Measurements from ENCODE around the gene MEIS1. TPM values are rescaled to one million over a fixed set of nuclear protein-coding genes. Genes with fewer than 3 reads are reported as not detected.

MEIS1 gene
- total and polyA plus RNA-seq, 2 donors (not counting 1 experiment from before 2014, with no cell fraction given), result 48.3 to 139 TPM

GRCh38 chr2:66463206-66463755 lies 28.4 kb downstream of the MEIS1 start:
- no peaks in the 10 kb centered on the region for H3K27me3 ChIP-seq (ENCODE audit: control insufficient read depth, insufficient read depth, low read length)
- H3K4me3 ChIP-seq (replicated peaks in 1 of 4; ENCODE audit: control extremely low read depth in 1 of 4, insufficient read depth in 1 of 4, low read depth in 3 of 4, low read length in 4 of 4), result no peak overlapping the region
- peaks cover 8% of the 10 kb centered on the region for H3K36me3 ChIP-seq (ENCODE audit: control insufficient read depth, insufficient read depth, low read length)
- H3K4me1 ChIP-seq (ENCODE audit: control insufficient read depth, extremely low read depth, insufficient read depth, low read length), result peaks cover 13% of the 10 kb centered on the region
- H3K4me2 ChIP-seq (ENCODE audit: extremely low read depth, insufficient read depth, low read length), result no peak overlapping the region
- H3K27ac ChIP-seq (ENCODE audit: insufficient read depth, low read length), result no peak overlapping the region
- no peak for DNase-seq (ENCODE audit: low read depth in 2 of 2)
- no peaks in the 10 kb centered on the region for H4K20me1 ChIP-seq (ENCODE audit: control insufficient read depth, extremely low read depth, insufficient read depth, low read length)
- TF ChIP-seq, protein P1, sequence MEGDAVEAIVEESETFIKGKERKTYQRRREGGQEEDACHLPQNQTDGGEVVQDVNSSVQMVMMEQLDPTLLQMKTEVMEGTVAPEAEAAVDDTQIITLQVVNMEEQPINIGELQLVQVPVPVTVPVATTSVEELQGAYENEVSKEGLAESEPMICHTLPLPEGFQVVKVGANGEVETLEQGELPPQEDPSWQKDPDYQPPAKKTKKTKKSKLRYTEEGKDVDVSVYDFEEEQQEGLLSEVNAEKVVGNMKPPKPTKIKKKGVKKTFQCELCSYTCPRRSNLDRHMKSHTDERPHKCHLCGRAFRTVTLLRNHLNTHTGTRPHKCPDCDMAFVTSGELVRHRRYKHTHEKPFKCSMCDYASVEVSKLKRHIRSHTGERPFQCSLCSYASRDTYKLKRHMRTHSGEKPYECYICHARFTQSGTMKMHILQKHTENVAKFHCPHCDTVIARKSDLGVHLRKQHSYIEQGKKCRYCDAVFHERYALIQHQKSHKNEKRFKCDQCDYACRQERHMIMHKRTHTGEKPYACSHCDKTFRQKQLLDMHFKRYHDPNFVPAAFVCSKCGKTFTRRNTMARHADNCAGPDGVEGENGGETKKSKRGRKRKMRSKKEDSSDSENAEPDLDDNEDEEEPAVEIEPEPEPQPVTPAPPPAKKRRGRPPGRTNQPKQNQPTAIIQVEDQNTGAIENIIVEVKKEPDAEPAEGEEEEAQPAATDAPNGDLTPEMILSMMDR (conservative IDR thresholded peaks at IDR 0.05 in 1 of 2, IDR thresholded peaks at IDR 0.05 in 1 of 2; ENCODE audit: low read depth in 1 of 2, low read length in 2 of 2), result no peak
- TF ChIP-seq EZH2 (IDR thresholded peaks at IDR 0.05; ENCODE audit: low read length, missing control alignments), result no peak
- H3K9ac ChIP-seq (ENCODE audit: insufficient read depth, low read length), result no peak overlapping the region
- no peak overlapping the region for H2AFZ ChIP-seq (ENCODE audit: low read length)
- no peaks in the 10 kb centered on the region for H3K9me3 ChIP-seq (ENCODE audit: control insufficient read depth, insufficient read depth, low read depth, low read length)
- H3K79me2 ChIP-seq (ENCODE audit: control insufficient read depth, insufficient read depth, low read length), result peaks cover 71% of the 10 kb centered on the region

- H3K9me3 ChIP-seq (ENCODE audit: control insufficient read depth, insufficient read depth, low read depth, low read length), result no peaks in the 10 kb centered on the region
- H3K4me1 ChIP-seq (ENCODE audit: control insufficient read depth, extremely low read depth, insufficient read depth, low read length), result peaks cover 13% of the 10 kb centered on the region
- no peak overlapping the region for H2AFZ ChIP-seq (ENCODE audit: low read length)
- H3K27me3 ChIP-seq (ENCODE audit: control insufficient read depth, insufficient read depth, low read length), result no peaks in the 10 kb centered on the region
- H3K4me2 ChIP-seq (ENCODE audit: extremely low read depth, insufficient read depth, low read length), result no peak overlapping the region
- no peak overlapping the region for H3K4me3 ChIP-seq (replicated peaks in 1 of 4; ENCODE audit: control extremely low read depth in 1 of 4, insufficient read depth in 1 of 4, low read depth in 3 of 4, low read length in 4 of 4)
- no peak overlapping the region for H3K9ac ChIP-seq (ENCODE audit: insufficient read depth, low read length)
- no peak for TF ChIP-seq EZH2 (IDR thresholded peaks at IDR 0.05; ENCODE audit: low read length, missing control alignments)
- TF ChIP-seq, protein P1 (conservative IDR thresholded peaks at IDR 0.05 in 1 of 2, IDR thresholded peaks at IDR 0.05 in 1 of 2; ENCODE audit: low read depth in 1 of 2, low read length in 2 of 2), result no peak
- peaks cover 6% of the 10 kb centered on the region for H3K36me3 ChIP-seq (ENCODE audit: control insufficient read depth, insufficient read depth, low read length)
- DNase-seq (ENCODE audit: low read depth in 2 of 2), result no peak
- peaks cover 68% of the 10 kb centered on the region for H3K79me2 ChIP-seq (ENCODE audit: control insufficient read depth, insufficient read depth, low read length)
- H3K27ac ChIP-seq (ENCODE audit: insufficient read depth, low read length), result no peak overlapping the region
- no peaks in the 10 kb centered on the region for H4K20me1 ChIP-seq (ENCODE audit: control insufficient read depth, extremely low read depth, insufficient read depth, low read length)
These were observed 30.2 kb downstream of the MEIS1 start for GRCh38 chr2:66464930-66465637.

DNA sequence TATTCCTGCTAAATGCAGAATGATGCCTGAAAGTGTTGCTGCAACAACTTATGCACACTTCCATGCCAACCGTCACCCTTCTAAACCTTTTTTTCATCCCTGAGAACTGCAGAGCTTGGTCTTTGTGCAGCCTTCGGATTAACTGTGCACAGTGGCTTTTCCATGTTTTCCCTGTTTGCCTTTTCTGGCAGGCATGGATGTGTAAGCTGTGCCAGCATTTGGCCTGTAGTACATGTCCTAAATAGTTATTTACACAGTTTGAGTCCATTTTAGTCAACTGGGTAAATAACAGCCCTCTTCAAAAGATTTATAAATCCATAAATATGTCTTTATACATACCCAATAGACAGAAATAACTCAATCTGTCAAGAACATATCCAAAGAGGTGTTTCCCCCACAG lies 31.5 kb downstream of the MEIS1 start:
- H3K36me3 ChIP-seq (ENCODE audit: control insufficient read depth, insufficient read depth, low read length), result peaks cover 8% of the 10 kb centered on the region
- peaks cover 72% of the 10 kb centered on the region for H3K79me2 ChIP-seq (ENCODE audit: control insufficient read depth, insufficient read depth, low read length)
- no peaks in the 10 kb centered on the region for H3K9me3 ChIP-seq (ENCODE audit: control insufficient read depth, insufficient read depth, low read depth, low read length)
- H3K4me3 ChIP-seq (replicated peaks in 1 of 4; ENCODE audit: control extremely low read depth in 1 of 4, insufficient read depth in 1 of 4, low read depth in 3 of 4, low read length in 4 of 4), result no peak overlapping the region
- H4K20me1 ChIP-seq (ENCODE audit: control insufficient read depth, extremely low read depth, insufficient read depth, low read length), result no peaks in the 10 kb centered on the region
- no peaks in the 10 kb centered on the region for H3K27me3 ChIP-seq (ENCODE audit: control insufficient read depth, insufficient read depth, low read length)
- TF ChIP-seq EZH2 (IDR thresholded peaks at IDR 0.05; ENCODE audit: low read length, missing control alignments), result no peak
- TF ChIP-seq, protein P1 (conservative IDR thresholded peaks at IDR 0.05 in 1 of 2, IDR thresholded peaks at IDR 0.05 in 1 of 2; ENCODE audit: low read depth in 1 of 2, low read length in 2 of 2), result no peak
- no peak overlapping the region for H3K27ac ChIP-seq (ENCODE audit: insufficient read depth, low read length)
- H3K4me2 ChIP-seq (ENCODE audit: extremely low read depth, insufficient read depth, low read length), result no peak overlapping the region
- no peak for DNase-seq (ENCODE audit: low read depth in 2 of 2)
- H2AFZ ChIP-seq (ENCODE audit: low read length), result no peak overlapping the region
- H3K4me1 ChIP-seq (ENCODE audit: control insufficient read depth, extremely low read depth, insufficient read depth, low read length), result peaks cover 12% of the 10 kb centered on the region
- no peak overlapping the region for H3K9ac ChIP-seq (ENCODE audit: insufficient read depth, low read length)
